ENCODE measurements around the gene ENPP1. TPM values are rescaled to one million over a fixed set of nuclear protein-coding genes. Genes with fewer than 3 reads are reported as not detected.
A peak's percentile ranks its signal among the peaks of the same experiment; 100 is the strongest.

The ENPP1 gene
- 0.10 TPM for total RNA-seq (2013)
- polyA plus RNA-seq (not detected), polyA minus RNA-seq (not detected in 2 replicates), total RNA-seq (0 to 4.0 (median 0.15) reads per million in 11 experiments)

DNA sequence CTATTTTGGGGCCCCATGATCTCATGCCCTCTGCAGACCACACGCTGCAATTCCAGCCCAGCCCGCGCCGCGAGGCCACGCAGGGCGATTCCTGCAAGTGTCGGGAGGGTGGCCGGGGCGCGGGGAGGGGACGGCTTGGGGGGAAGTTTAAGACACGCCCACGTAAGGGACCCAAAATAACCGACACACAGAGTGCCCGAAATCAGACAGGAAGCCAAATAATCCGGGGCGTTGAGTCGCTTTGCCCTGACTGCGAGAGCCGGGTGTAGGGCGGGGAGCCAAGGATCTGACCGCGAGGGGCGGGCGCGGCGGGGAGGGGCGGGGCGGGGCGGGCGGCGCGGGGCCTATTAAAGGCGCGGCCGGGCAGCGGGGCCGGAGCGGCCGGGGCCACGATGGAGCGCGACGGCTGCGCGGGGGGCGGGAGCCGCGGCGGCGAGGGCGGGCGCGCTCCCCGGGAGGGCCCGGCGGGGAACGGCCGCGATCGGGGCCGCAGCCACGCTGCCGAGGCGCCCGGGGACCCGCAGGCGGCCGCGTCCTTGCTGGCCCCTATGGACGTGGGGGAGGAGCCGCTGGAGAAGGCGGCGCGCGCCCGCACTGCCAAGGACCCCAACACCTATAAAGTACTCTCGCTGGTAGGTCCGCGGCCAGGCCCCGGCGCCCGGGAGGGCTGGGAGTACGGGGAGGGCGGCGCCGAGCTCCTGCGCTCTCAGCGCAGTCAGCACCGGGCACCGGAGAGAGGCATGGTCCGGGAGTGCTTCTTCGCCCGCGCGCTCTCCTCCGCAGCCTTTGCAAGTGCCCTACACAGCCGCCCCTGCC is at the start of gene ENPP1:
ENPP1 (plus strand) TSS at position 377 of the 816 bp plus-strand sequence; CDS start at position 393, 16 bp downstream.
- Histone ChIP-seq H2AFZ (ENCODE audit: insufficient read depth, low read depth, low read length, poor library complexity, severe bottlenecking) (peak within 1 kb of the TSS; percentile 55), H3K27me3 (ENCODE audit: control insufficient read depth in 2 of 2, insufficient read depth in 2 of 2, low read length in 2 of 2) (peaks cover 40 to 46% of the 10 kb centered on the region in 2 donors), H4K20me1 (ENCODE audit: insufficient read depth, low read length) (no peaks in the 10 kb centered on the region), H3K36me3 (replicated peaks in 1 of 2; ENCODE audit: control insufficient read depth in 1 of 2, insufficient read depth in 2 of 2, low read length in 2 of 2) (no peaks in the 10 kb centered on the region), H3K4me1 (ENCODE audit: control insufficient read depth in 1 of 2, insufficient read depth in 2 of 2, low read length in 2 of 2) (peaks cover 5 to 8% of the 10 kb centered on the region in 2 donors), H3K79me2 (ENCODE audit: insufficient read depth, low read length) (no peaks in the 10 kb centered on the region), H3K27ac (ENCODE audit: low read depth in 1 of 2, low read length in 2 of 2) (no peak within 1 kb of the TSS), H3K9ac (ENCODE audit: insufficient read depth, low read length, poor library complexity, severe bottlenecking) (no peak within 1 kb of the TSS), H3K4me2 (replicated peaks; ENCODE audit: extremely low read depth, low read length, poor library complexity, severe bottlenecking) (peak within 1 kb of the TSS; percentile 75), H3K9me3 (replicated peaks in 1 of 2; ENCODE audit: control insufficient read depth in 1 of 2, insufficient read depth in 1 of 2, low read length in 2 of 2) (peaks cover 0 to 10% of the 10 kb centered on the region in 2 donors), H3K4me3 (replicated peaks in 1 of 3; ENCODE audit: low read depth in 2 of 3, low read length in 3 of 3) (peak within 1 kb of the TSS; percentile 1 to 70 (median 17))
- under 1% methylated on average over 81 of the region's 99 CpGs for WGBS (ENCODE audit: insufficient coverage)
- Mint-ChIP-seq H3K27ac (peak within 1 kb of the TSS in 1 of 7 donors; percentile 23), H3K36me3 (peaks cover 0 to 3% of the 10 kb centered on the region in 2 donors), H3K4me3 (peak within 1 kb of the TSS; percentile 71 to 93), H3K27me3 (ENCODE audit: low read depth in 3 of 3) (peaks cover 50 to 62% (median 53%) of the 10 kb centered on the region in 3 donors), H3K4me1 (peaks cover 11% of the 10 kb centered on the region), H3K9me3 (peaks cover 0 to 9% (median 2%) of the 10 kb centered on the region in 7 donors)
- intact Hi-C loops (cut with micrococcal nuclease), result no loop called here
- TF ChIP-seq, protein P1, sequence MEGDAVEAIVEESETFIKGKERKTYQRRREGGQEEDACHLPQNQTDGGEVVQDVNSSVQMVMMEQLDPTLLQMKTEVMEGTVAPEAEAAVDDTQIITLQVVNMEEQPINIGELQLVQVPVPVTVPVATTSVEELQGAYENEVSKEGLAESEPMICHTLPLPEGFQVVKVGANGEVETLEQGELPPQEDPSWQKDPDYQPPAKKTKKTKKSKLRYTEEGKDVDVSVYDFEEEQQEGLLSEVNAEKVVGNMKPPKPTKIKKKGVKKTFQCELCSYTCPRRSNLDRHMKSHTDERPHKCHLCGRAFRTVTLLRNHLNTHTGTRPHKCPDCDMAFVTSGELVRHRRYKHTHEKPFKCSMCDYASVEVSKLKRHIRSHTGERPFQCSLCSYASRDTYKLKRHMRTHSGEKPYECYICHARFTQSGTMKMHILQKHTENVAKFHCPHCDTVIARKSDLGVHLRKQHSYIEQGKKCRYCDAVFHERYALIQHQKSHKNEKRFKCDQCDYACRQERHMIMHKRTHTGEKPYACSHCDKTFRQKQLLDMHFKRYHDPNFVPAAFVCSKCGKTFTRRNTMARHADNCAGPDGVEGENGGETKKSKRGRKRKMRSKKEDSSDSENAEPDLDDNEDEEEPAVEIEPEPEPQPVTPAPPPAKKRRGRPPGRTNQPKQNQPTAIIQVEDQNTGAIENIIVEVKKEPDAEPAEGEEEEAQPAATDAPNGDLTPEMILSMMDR (IDR thresholded peaks at IDR 0.05), result no peak
- DNase-seq, result peak in 1 of 3 donors; percentile 6

DNA sequence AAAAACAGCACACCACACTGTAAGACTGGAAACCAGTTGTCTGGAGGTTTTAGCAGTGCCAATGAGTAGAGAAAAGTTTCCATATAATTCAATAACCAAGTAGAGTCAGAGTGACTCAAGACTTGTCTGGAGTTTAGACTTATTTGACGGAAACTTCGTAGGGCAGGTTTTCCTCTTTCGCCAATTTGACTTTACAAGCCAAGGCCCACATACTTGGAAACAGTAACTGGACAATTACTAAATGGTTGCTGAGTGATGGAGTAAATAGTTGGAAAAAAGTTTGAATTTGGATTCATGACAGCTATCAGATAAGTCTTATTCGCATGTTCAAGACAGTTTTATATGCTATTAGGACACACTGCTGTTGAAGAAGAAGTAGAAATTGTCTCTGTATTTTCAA is 48.9 kb upstream of the ENPP1 start:
- Histone ChIP-seq H3K9ac (ENCODE audit: insufficient read depth, low read length, poor library complexity, severe bottlenecking) (no peak overlapping the region), H3K36me3 (replicated peaks in 1 of 2; ENCODE audit: control insufficient read depth in 1 of 2, insufficient read depth in 2 of 2, low read length in 2 of 2) (no peaks in the 10 kb centered on the region), H3K9me3 (replicated peaks in 1 of 2; ENCODE audit: control insufficient read depth in 1 of 2, insufficient read depth in 1 of 2, low read length in 2 of 2) (no peaks in the 10 kb centered on the region), H3K79me2 (ENCODE audit: insufficient read depth, low read length) (no peaks in the 10 kb centered on the region), H3K27ac (ENCODE audit: low read depth in 1 of 2, low read length in 2 of 2) (no peak overlapping the region), H3K4me1 (ENCODE audit: control insufficient read depth in 1 of 2, insufficient read depth in 2 of 2, low read length in 2 of 2) (no peaks in the 10 kb centered on the region), H2AFZ (ENCODE audit: insufficient read depth, low read depth, low read length, poor library complexity, severe bottlenecking) (no peak overlapping the region), H3K4me3 (replicated peaks in 1 of 3; ENCODE audit: low read depth in 2 of 3, low read length in 3 of 3) (no peak overlapping the region), H3K4me2 (replicated peaks; ENCODE audit: extremely low read depth, low read length, poor library complexity, severe bottlenecking) (no peak overlapping the region), H4K20me1 (ENCODE audit: insufficient read depth, low read length) (no peaks in the 10 kb centered on the region), H3K27me3 (ENCODE audit: control insufficient read depth in 2 of 2, insufficient read depth in 2 of 2, low read length in 2 of 2) (no peaks in the 10 kb centered on the region)
- intact Hi-C loops (cut with micrococcal nuclease), result no loop called here
- Mint-ChIP-seq H3K9me3 (peaks cover 0 to 2% (median 0%) of the 10 kb centered on the region in 7 donors), H3K4me3 (no peak overlapping the region), H3K27me3 (ENCODE audit: low read depth in 3 of 3) (peaks cover 1 to 10% (median 4%) of the 10 kb centered on the region in 3 donors), H3K4me1 (no peaks in the 10 kb centered on the region), H3K36me3 (no peaks in the 10 kb centered on the region), H3K27ac (no peak overlapping the region)
- no peak for DNase-seq
- TF ChIP-seq, protein P1 (IDR thresholded peaks at IDR 0.05), result no peak
- WGBS (ENCODE audit: insufficient coverage), result no CpG with 5 or more reads among the region's 4 CpGs
